GM21447 (cell line): Measurements from ENCODE around the gene GBE1.
"Not testable (repeated sequence)": the region's sequence is repeated elsewhere in the genome, so short reads cannot be mapped to it uniquely, and the experiment has no call there.

Experiments used
- ATAC-seq: cut with Tn5 transposase; IDR thresholded peaks from one replicate; pipeline ENCODE4 v1.9.1; 2021; ENCODE audit not compliant: unreplicated experiment

Gene GBE1

GRCh38 chr3:81753416-81754027, 7.9 kb downstream of the GBE1 start:
- ATAC-seq = no peak

GRCh38 chr3:81752604-81753003, 8.8 kb downstream of the GBE1 start:
- no peak for ATAC-seq

DNA sequence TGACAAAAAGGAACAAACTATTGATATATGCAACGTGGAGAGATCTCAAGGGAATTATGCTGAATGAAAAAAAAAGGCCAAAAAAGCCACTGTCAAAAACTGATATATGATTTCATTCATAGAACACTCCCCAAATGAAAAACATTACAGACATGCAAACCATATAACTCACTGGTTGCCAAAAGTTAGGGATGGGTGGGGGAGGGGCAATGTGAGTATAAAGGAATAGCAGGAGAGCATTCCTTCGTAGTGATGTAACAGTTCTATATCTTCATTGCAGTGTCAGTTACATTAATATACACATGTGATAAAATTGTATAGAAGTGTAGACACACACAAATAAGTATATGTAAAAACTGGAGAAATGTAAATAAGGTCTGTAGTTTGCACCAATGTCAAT, 12.2 kb downstream of the GBE1 start:
- ATAC-seq = no peak

DNA sequence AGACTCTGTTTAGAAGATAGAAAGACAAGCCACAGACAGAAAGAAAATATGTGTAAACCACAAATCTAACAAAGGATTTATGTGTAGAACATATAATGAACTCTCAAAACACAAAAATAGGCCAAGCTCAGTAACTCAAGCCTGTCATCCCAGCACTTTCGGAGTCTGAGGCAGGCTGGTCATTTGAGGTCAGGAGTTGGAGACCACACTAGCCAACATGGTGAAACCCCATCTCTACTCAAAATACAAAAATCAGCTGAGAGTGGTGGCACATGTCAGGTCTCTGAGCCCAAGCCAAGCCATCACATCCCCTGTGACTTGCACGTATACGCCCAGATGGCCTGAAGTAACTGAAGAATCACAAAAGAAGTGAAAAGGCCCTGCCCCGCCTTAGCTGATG, 14.2 kb downstream of the GBE1 start:
- not testable (repeated sequence) for ATAC-seq

DNA sequence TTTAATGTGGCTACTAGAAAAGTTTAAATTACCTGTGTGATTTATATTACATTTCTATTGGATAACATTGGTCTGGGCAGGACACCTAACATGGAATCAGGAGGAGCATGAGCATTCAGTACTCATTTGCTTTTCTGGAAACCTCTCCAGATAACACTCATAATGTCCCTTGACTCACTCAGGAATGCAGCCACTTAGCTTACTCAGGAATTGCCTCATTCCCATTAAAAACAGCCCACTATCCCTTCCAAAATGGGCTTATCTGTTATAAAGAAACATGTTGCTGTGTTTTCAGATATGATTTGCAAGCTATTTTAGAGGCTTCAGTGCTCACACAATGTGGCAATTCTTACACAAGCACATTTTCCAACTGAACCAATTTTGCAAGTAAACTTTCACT, 17.1 kb downstream of the GBE1 start:
- no peak for ATAC-seq

GRCh38 chr3:81743096-81744025, 18.1 kb downstream of the GBE1 start:
- no peak for ATAC-seq

- no peak for ATAC-seq
These were observed 18.9 kb downstream of the GBE1 start for GRCh38 chr3:81742581-81742980.

- ATAC-seq = no peak
These were observed 20.2 kb downstream of the GBE1 start for GRCh38 chr3:81741216-81741615.

GRCh38 chr3:81740731-81741130, 20.7 kb downstream of the GBE1 start:
- ATAC-seq = no peak

GRCh38 chr3:81735334-81735733, 26.1 kb downstream of the GBE1 start:
- ATAC-seq = no peak

- no peak for ATAC-seq
These were observed 26.7 kb downstream of the GBE1 start for GRCh38 chr3:81734742-81735141.

DNA sequence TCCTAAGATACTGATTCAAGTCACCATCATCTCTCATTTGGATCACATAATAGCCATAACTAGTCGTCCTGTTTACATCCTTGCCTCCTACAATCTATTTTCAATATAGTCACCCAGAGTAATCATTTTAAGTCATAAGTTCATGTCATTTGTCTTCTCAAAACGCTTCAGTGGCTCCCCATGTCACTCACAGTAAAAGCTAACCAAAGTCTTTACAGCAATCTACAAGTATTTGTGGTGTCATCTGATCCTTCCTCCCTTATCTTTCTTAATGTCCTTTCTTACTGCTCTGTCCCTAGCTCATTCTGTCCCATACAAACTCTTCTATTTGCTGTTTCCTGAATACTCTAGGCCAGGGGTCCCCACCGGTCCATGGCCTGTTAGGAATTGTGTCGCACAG, 28.8 kb downstream of the GBE1 start:
- ATAC-seq = no peak

- no peak for ATAC-seq
These were observed 32.5 kb downstream of the GBE1 start for GRCh38 chr3:81728766-81729544.

DNA sequence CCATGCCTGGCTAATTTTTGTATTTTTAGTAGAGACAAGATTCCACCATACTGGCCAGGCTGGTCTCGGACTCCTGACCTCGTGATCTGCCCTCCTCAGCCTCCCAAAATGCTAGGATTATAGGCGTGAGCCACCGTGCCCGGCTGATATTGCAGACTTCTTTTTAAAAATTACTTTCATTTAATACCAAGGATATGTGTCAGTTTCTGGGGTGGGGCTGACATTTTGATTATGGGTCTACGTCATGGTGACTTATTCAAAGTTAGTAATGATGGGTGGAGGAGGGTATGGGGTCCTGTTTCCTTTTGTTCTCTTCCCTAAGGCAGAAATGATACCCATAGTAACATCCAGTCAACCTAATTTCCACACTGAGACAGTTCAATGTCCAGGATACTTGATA, 34.7 kb downstream of the GBE1 start:
- no peak for ATAC-seq

DNA sequence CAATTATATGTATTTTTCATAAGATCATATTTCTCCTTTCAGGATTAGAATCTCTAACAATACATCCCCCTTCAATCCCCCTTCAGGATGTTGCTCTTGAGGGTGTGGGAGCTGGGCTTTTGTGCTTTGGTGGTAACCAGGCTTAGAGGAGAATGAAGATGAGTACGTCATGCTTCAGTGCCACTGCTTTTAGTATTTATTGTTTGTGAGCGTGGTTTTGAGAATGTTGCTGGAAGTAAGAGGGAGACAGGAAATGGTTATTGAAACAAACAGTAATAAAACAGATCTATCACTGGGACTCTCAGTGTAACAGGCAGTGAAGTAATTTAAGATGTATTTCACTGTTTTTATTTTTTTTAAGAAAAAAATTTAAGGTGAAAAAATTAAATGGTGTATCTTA, 35.3 kb downstream of the GBE1 start:
- peak; percentile 61 for ATAC-seq

GRCh38 chr3:81723732-81724313, 37.6 kb downstream of the GBE1 start:
- ATAC-seq = no peak

DNA sequence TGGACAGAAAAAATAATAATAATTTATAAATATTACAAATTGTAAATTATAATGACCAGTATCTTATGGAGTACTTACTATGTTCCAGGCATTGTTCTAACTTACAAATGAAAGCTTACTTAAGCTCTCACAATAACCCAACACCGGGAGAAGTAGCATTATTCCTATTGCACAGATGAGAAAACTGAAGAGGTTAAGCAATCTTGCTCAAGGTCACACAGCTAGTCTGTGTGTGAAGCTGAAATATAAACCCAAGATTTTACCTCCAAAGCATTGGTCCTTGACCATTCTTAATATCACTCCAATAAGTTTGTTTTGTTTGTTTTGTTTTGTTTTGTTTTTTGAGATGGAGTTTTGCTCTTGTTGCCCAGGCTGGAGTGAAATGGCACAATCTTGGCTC, 43.1 kb downstream of the GBE1 start:
- ATAC-seq = no peak

DNA sequence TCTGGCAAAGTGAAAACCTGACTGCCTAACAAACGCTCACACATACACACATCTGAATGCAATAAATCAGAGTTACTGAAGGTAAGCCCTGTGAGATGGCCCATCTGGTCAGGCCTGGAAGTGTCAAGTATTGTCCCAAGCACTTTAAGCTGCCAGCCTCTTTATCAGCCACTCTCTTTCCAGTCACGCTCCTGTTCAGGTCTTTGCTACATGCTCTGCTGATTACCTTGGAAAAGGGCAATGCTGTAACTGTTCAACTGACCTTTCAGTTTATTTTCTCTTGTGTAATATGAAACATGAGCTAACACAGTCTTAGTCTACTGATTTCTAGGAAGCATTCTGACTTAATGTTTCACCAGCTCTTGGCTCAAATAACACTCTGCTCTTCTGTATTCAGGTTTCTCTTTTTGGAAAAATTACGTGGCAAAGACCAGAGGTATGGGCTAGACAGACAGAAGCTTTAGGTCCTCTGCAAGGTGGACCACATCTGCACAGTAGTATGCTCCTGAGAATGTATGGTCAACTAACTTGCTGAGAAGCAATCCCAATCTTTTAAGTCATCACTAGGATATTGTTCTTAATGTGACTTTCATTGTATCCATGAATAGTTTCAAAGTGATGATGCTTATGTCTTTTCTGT, 44.5 kb downstream of the GBE1 start:
- no peak for ATAC-seq

DNA sequence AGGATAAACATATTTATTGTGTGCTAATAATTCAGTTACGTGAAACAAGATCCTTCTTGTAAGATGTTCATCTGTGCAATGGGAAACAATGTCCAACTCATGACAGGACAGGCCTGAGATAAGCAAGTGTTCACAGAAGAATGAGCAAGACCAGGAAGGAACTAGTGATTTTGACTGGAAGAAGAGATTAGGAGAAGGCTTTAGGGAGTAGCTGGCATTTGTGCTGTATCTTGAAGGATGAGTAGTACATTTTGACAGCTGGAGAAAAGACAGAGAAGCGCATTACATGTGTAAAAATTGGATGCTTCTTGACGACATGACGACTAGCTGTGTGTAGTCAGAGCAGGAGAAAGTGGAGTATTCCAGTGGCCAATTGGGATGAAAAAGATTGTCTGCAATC, 48.4 kb downstream of the GBE1 start:
- ATAC-seq = no peak

- ATAC-seq = no peak
These were observed 51.8 kb downstream of the GBE1 start for GRCh38 chr3:81709606-81710005.

GRCh38 chr3:81707996-81708395, 53.4 kb downstream of the GBE1 start:
- ATAC-seq = no peak
